HepG2 (cell line): ENCODE data around the gene C6orf136. TPM values are rescaled to one million over a fixed set of nuclear protein-coding genes. Genes with fewer than 3 reads are reported as not detected.

ENCODE experiments used
- CCAR2 ChIP-seq: fragments of 200-400 bp; formaldehyde crosslinking; optimal IDR thresholded peaks from 2 replicates; pipeline ENCODE3; 2018; ENCODE audit warnings: low read depth, mild to moderate bottlenecking, low read length, moderate library complexity
- EED ChIP-seq: sonication (generic); formaldehyde crosslinking; IDR thresholded peaks from 2 replicates; pipeline ENCODE4 v1.5.0; 2020; ENCODE audit warnings: mild to moderate bottlenecking, missing genetic modification reagents
- ERF ChIP-seq: IDR thresholded peaks from 2 replicates; pipeline ENCODE4 v1.6.1; 2018; ENCODE audit warnings: missing biosample characterization, missing genetic modification reagents
- GTF3A ChIP-seq: sonication (generic); formaldehyde crosslinking; conservative IDR thresholded peaks from 2 replicates; pipeline ENCODE4 v1.4.0; 2020; ENCODE audit warnings: mild to moderate bottlenecking, missing genetic modification reagents
- HMG20A ChIP-seq: IDR thresholded peaks from 2 replicates; pipeline ENCODE4 v1.6.1; 2016; ENCODE audit warnings: borderline replicate concordance
- HMGA1 ChIP-seq: sonication (generic); formaldehyde crosslinking; conservative IDR thresholded peaks from 2 replicates; pipeline ENCODE4 v1.4.0; 2020; ENCODE audit warnings: missing genetic modification reagents
- MEIS1 ChIP-seq: sonication (generic); formaldehyde crosslinking; IDR thresholded peaks from 2 replicates; pipeline ENCODE4 v1.9.0; 2021; ENCODE audit warnings: mild to moderate bottlenecking, missing genetic modification reagents, moderate library complexity, borderline replicate concordance
- MYC ChIP-seq: sonication (generic); formaldehyde crosslinking; IDR thresholded peaks from 2 replicates; pipeline ENCODE4 v1.9.0; 2021; ENCODE audit warnings: missing genetic modification reagents, borderline replicate concordance
- MYNN ChIP-seq: sonication (generic); formaldehyde crosslinking; IDR thresholded peaks from 2 replicates; pipeline ENCODE4 v1.4.0; 2020; ENCODE audit warnings: mild to moderate bottlenecking, low read depth, missing genetic modification reagents
- RCOR2 ChIP-seq: IDR thresholded peaks from 2 replicates; pipeline ENCODE4 v1.6.1; 2016; ENCODE audit warnings: missing biosample characterization, missing genetic modification reagents
- SRSF4 ChIP-seq: fragments of 200-400 bp; formaldehyde crosslinking; IDR thresholded peaks from one replicate; pipeline ENCODE4 v1.6.1; 2018; ENCODE audit warnings: mild to moderate bottlenecking, low read depth, low read length, moderate library complexity; ENCODE audit not compliant: poor library complexity, severe bottlenecking
- SRSF9 ChIP-seq: fragments of 200-400 bp; formaldehyde crosslinking; IDR thresholded peaks from 2 replicates; pipeline ENCODE4 v1.6.1; 2018; ENCODE audit warnings: borderline replicate concordance, mild to moderate bottlenecking, low read depth, low read length; ENCODE audit not compliant: insufficient read depth, poor library complexity, severe bottlenecking
- THAP8 ChIP-seq: sonication (generic); formaldehyde crosslinking; IDR thresholded peaks from 2 replicates; pipeline ENCODE4 v1.5.1; 2020; ENCODE audit warnings: missing genetic modification reagents, mild to moderate bottlenecking, borderline replicate concordance
- ZBTB14 ChIP-seq: sonication (generic); formaldehyde crosslinking; IDR thresholded peaks from 2 replicates; pipeline ENCODE4 v1.4.0; 2020; ENCODE audit warnings: missing genetic modification reagents
- ZBTB44 ChIP-seq: sonication (generic); formaldehyde crosslinking; IDR thresholded peaks from 2 replicates; pipeline ENCODE4 v1.4.0; 2020; ENCODE audit warnings: missing genetic modification reagents
- ZBTB7B ChIP-seq: sonication (generic); formaldehyde crosslinking; IDR thresholded peaks from 2 replicates; pipeline ENCODE4 v1.4.0; 2020; ENCODE audit warnings: missing genetic modification reagents
- ZBTB8A ChIP-seq: sonication (generic); formaldehyde crosslinking; IDR thresholded peaks from 2 replicates; pipeline ENCODE4 v1.4.0; 2020; ENCODE audit warnings: mild to moderate bottlenecking, low read depth, missing genetic modification reagents, borderline replicate concordance
- ZNF12 ChIP-seq: sonication (generic); formaldehyde crosslinking; IDR thresholded peaks from 2 replicates; pipeline ENCODE4 v1.5.0; 2020; ENCODE audit warnings: missing genetic modification reagents
- ZNF232 ChIP-seq: sonication (generic); formaldehyde crosslinking; IDR thresholded peaks from 2 replicates; pipeline ENCODE4 v1.4.0; 2020; ENCODE audit warnings: missing genetic modification reagents, borderline replicate concordance
- ZNF350 ChIP-seq: sonication (generic); formaldehyde crosslinking; IDR thresholded peaks from 2 replicates; pipeline ENCODE4 v1.4.0; 2020; ENCODE audit warnings: mild to moderate bottlenecking, low read depth, missing genetic modification reagents, borderline replicate concordance
- ZNF510 ChIP-seq: sonication (generic); formaldehyde crosslinking; IDR thresholded peaks from 2 replicates; pipeline ENCODE4 v1.4.0; 2020; ENCODE audit warnings: low read depth, mild to moderate bottlenecking, missing genetic modification reagents
- ZNF569 ChIP-seq: sonication (generic); formaldehyde crosslinking; IDR thresholded peaks from 2 replicates; pipeline ENCODE4 v1.5.0; 2020; ENCODE audit warnings: mild to moderate bottlenecking, missing genetic modification reagents, moderate library complexity, borderline replicate concordance
- ZNF660 ChIP-seq: sonication (generic); formaldehyde crosslinking; IDR thresholded peaks from 2 replicates; pipeline ENCODE4 v1.5.1; 2020; ENCODE audit warnings: mild to moderate bottlenecking, low read depth, missing genetic modification reagents, borderline replicate concordance
- polyA plus RNA-seq, 8 experiments: library from polyadenylated mRNA; depleted of rRNA in 3 of 8; stranded (reverse) in 7 of 8; unstranded in 1 of 8; fragments of >200 nt; fragmentation: Illumina TruSeq in 4 of 8; extraction: Trizol in 4 of 8; gene quantifications; 2 replicates each; pipeline versions ENCODE4 v1.2.1 to v1.2.3, GENCODE V29; 2011 to 2016; ENCODE audit warnings: low read depth in 4 of 8, missing spikeins in 1 of 8, mixed read lengths in 1 of 8; ENCODE audit not compliant: insufficient read depth in 1 of 8
- total RNA-seq, 5 experiments: library from RNA; depleted of rRNA; stranded (reverse); fragments of >200 nt; fragmentation: Illumina TruSeq; extraction: Trizol; gene quantifications; 2 replicates each; pipeline ENCODE4 v1.2.3, GENCODE V29; 2016; ENCODE audit warnings: low read depth in 1 of 5
- TF ChIP-seq, protein P1 (sequence below): sonication (generic); formaldehyde crosslinking; IDR thresholded peaks from 2 replicates; pipeline ENCODE4 v1.4.0; 2020; ENCODE audit warnings: missing genetic modification reagents, low read depth, mild to moderate bottlenecking, borderline replicate concordance
- TF ChIP-seq, protein P2 (sequence below): IDR thresholded peaks from 2 replicates; pipeline ENCODE4 v1.6.1; 2016; ENCODE audit warnings: missing genetic modification reagents, missing compliant biosample characterization

C6orf136 gene
- total and polyA plus RNA-seq, 2 of the 13 experiments (the other 11 are each of a cell fraction or from before 2014, with no cell fraction given) = 12.0 to 26.2 TPM

DNA sequence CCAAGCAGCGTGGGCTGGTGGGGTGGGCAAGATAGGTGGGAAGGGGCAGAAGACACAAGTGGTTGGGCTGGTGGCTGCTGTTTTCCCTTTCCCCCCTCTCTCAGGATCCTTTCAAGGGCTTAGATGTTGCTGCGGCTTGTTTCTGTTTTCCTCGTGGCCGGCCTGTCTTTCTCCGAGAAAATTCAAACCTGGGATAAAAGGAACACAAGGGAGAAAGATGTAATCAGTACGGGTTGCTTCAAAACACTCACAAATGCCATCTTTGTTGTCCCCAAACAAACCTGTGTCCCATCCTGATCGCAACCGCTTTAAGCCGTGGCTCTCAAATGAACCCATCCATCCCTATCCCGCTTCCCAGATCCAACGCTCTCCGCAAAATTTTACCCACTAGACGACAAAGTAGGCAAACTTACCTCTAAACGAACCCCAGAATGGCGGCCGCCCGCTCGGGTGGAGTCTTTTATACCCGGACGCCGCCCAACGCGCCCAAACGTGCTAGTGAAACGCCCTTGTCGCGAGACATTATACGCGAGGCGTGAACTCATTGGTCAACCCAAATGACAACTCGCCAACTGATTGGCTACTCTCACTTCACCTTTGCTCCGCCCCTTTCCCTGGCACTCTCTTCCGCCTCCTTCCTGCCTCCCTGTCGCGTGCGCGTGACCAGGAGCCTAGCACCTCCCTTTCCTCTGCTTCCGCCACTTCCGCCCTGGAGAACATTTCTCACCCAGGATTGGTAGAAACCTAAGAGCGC lies 29.9 kb upstream of the C6orf136 start, which contains the start of gene PPP1R10 (continued):
- TF ChIP-seq ZNF510 (CRISPR knock-in tag) (no peak), HMGA1 (CRISPR knock-in tag) (no peak), SRSF4 (peak; percentile 88), ZNF12 (CRISPR knock-in tag) (peak; percentile 84), EED (CRISPR knock-in tag) (peak; percentile 72; the same call in 1 of the 2 replicates), THAP8 (no peak), RCOR2 (CRISPR knock-in tag) (no peak), MEIS1 (CRISPR knock-in tag) (peak; percentile 64), CCAR2 (no peak), ZNF569 (CRISPR knock-in tag) (no peak), MYNN (CRISPR knock-in tag) (peak; percentile 64; the same call in 1 of the 2 replicates), GTF3A (CRISPR knock-in tag) (0 out of 2 replicates have a peak, but pooled peaks have one; percentile 18), MYC (CRISPR knock-in tag) (0 out of 2 replicates have a peak, but pooled peaks have one; percentile 76), ZBTB8A (CRISPR knock-in tag) (peak; percentile 89; the same call in 1 of the 2 replicates), ZNF350 (CRISPR knock-in tag) (no peak), ZBTB7B (peak; percentile 44; the same call in 1 of the 2 replicates), ZNF232 (CRISPR knock-in tag) (peak; percentile 38; the same call in 1 of the 2 replicates), ERF (CRISPR knock-in tag) (peak; percentile 66), HMG20A (CRISPR knock-in tag) (no peak), ZBTB14 (CRISPR knock-in tag) (peak; percentile 78), ZBTB44 (CRISPR knock-in tag) (no peak), ZNF660 (CRISPR knock-in tag) (no peak; the same call in 1 of the 2 replicates), SRSF9 (no peak)
- TF ChIP-seq, protein P1, sequence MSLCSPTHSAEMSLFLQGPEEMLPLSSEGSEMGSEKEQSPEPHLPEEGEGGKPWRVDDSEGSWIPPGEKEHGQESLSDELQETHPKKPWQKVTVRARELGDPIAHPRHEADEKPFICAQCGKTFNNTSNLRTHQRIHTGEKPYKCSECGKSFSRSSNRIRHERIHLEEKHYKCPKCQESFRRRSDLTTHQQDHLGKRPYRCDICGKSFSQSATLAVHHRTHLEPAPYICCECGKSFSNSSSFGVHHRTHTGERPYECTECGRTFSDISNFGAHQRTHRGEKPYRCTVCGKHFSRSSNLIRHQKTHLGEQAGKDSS (CRISPR knock-in tag) = no peak
- TF ChIP-seq, protein P2, sequence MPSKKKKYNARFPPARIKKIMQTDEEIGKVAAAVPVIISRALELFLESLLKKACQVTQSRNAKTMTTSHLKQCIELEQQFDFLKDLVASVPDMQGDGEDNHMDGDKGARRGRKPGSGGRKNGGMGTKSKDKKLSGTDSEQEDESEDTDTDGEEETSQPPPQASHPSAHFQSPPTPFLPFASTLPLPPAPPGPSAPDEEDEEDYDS (CRISPR knock-in tag) = peak; percentile 97
